BE2C (cell line): ENCODE measurements around the gene CCDC187.
"Not testable (repeated sequence)": the region's sequence is repeated elsewhere in the genome, so short reads cannot be mapped to it uniquely, and the experiment has no call there.

Source experiments
- DNase-seq: peaks from one replicate; pipeline ENCODE4 v3.0.0-alpha.2; 2020
- H3K27me3 ChIP-seq: fragments of 250-450 bp; sonication (Bioruptor Pico); 2 replicates; pipeline ENCODE4 v1.5.1; 2020; ENCODE audit warnings: mild to moderate bottlenecking
- H3K36me3 ChIP-seq: fragments of 250-450 bp; sonication (Bioruptor Pico); 2 replicates; pipeline ENCODE4 v1.5.1; 2020; ENCODE audit warnings: mild to moderate bottlenecking
- H3K4me1 ChIP-seq: fragments of 250-450 bp; sonication (Bioruptor Pico); 2 replicates; pipeline ENCODE4 v1.5.1; 2020
- H3K4me3 ChIP-seq: 2 replicates; pipeline ENCODE4 v1.5.1; 2011; ENCODE audit warnings: low read depth, low read length
- H3K9me3 ChIP-seq: fragments of 250-450 bp; sonication (Bioruptor Pico); 2 replicates; pipeline ENCODE4 v1.5.1; 2020
- TF ChIP-seq, protein P1 (sequence below): IDR thresholded peaks from 2 replicates; pipeline ENCODE4 v1.5.1; 2012; ENCODE audit warnings: mild to moderate bottlenecking, low read depth, low read length

CCDC187 gene

GRCh38 chr9:136322756-136323330 is 18.9 kb upstream of the CCDC187 start:
- H3K4me3 ChIP-seq, result no peak overlapping the region
- no peaks in the 10 kb centered on the region for H3K36me3 ChIP-seq
- H3K4me1 ChIP-seq, result peaks cover 14% of the 10 kb centered on the region
- H3K9me3 ChIP-seq, result no peaks in the 10 kb centered on the region
- no peaks in the 10 kb centered on the region for H3K27me3 ChIP-seq
- no peak for DNase-seq
- TF ChIP-seq, protein P1, sequence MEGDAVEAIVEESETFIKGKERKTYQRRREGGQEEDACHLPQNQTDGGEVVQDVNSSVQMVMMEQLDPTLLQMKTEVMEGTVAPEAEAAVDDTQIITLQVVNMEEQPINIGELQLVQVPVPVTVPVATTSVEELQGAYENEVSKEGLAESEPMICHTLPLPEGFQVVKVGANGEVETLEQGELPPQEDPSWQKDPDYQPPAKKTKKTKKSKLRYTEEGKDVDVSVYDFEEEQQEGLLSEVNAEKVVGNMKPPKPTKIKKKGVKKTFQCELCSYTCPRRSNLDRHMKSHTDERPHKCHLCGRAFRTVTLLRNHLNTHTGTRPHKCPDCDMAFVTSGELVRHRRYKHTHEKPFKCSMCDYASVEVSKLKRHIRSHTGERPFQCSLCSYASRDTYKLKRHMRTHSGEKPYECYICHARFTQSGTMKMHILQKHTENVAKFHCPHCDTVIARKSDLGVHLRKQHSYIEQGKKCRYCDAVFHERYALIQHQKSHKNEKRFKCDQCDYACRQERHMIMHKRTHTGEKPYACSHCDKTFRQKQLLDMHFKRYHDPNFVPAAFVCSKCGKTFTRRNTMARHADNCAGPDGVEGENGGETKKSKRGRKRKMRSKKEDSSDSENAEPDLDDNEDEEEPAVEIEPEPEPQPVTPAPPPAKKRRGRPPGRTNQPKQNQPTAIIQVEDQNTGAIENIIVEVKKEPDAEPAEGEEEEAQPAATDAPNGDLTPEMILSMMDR, result no peak

- no peak overlapping the region for H3K4me3 ChIP-seq
- no peaks in the 10 kb centered on the region for H3K27me3 ChIP-seq
- peaks cover 9% of the 10 kb centered on the region for H3K4me1 ChIP-seq
- DNase-seq, result no peak
- no peaks in the 10 kb centered on the region for H3K36me3 ChIP-seq
- H3K9me3 ChIP-seq, result no peaks in the 10 kb centered on the region
- TF ChIP-seq, protein P1, result no peak
These were observed 17.7 kb upstream of the CCDC187 start for GRCh38 chr9:136321561-136321960.

GRCh38 chr9:136320972-136321371 is 17.1 kb upstream of the CCDC187 start:
- not testable (repeated sequence) for H3K4me3 ChIP-seq, H3K27me3 ChIP-seq, H3K9me3 ChIP-seq, H3K4me1 ChIP-seq, DNase-seq, H3K36me3 ChIP-seq

DNA sequence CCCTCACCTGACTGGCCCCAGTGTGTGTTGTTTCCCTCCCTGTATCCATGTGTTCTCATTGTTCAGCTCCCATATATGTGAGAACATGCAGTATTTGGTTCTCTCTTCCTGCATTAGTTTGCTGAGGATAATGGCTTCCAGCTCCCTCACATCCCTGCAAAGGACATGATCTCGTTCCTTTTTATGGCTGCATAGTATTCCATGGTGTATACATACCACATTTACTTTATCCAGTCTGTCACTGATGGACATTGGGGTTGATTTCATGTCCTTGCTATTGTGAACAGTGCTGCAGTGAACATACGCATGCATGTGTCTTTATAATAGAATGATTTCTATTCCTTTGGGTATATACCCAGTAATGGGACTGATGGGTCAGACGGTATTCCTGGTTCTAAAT is 16.1 kb upstream of the CCDC187 start:
- DNase-seq, H3K36me3 ChIP-seq, H3K4me1 ChIP-seq, H3K27me3 ChIP-seq, H3K4me3 ChIP-seq, H3K9me3 ChIP-seq: not testable (repeated sequence)

GRCh38 chr9:136319244-136319643 is 15.3 kb upstream of the CCDC187 start:
- not testable (repeated sequence) for H3K4me3 ChIP-seq, H3K36me3 ChIP-seq, H3K27me3 ChIP-seq, DNase-seq, H3K4me1 ChIP-seq
- H3K9me3 ChIP-seq, result peaks cover 13% of the 10 kb centered on the region

GRCh38 chr9:136318776-136319241 is 14.9 kb upstream of the CCDC187 start:
- TF ChIP-seq, protein P1, result no peak
- Histone ChIP-seq H3K9me3 (peaks cover 13% of the 10 kb centered on the region), H3K4me1 (no peaks in the 10 kb centered on the region), H3K4me3 (no peak overlapping the region), H3K36me3 (no peaks in the 10 kb centered on the region), H3K27me3 (no peaks in the 10 kb centered on the region)
- DNase-seq, result no peak

GRCh38 chr9:136318111-136318775 is 14.3 kb upstream of the CCDC187 start:
- Histone ChIP-seq H3K9me3 (peaks cover 13% of the 10 kb centered on the region), H3K36me3 (no peaks in the 10 kb centered on the region), H3K27me3 (no peaks in the 10 kb centered on the region), H3K4me3 (no peak overlapping the region), H3K4me1 (no peaks in the 10 kb centered on the region)
- TF ChIP-seq, protein P1, result no peak
- no peak for DNase-seq

DNA sequence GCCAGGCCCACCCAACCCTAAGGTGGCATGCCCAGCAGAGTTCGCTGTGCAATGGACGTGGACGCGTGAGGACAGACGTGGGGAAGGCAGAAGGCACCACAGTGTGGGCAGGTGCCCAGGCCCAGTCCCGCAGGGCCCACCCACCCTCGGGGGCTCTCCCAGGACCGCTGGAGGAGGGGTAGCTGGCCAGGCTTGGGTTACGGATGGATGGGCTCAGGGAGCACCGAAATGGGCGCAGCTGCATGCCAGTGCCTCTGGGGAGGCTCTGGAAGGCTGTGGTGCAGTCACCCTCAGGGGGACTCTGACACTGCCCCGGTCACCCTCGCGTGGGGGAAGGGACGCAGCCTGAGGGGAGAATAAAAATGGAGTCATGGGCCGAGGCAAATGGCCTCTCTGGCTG is 13.8 kb upstream of the CCDC187 start:
- DNase-seq, result no peak
- H3K27me3 ChIP-seq, result no peaks in the 10 kb centered on the region
- H3K9me3 ChIP-seq, result peaks cover 13% of the 10 kb centered on the region
- TF ChIP-seq, protein P1, result no peak
- H3K4me1 ChIP-seq, result no peaks in the 10 kb centered on the region
- no peaks in the 10 kb centered on the region for H3K36me3 ChIP-seq
- H3K4me3 ChIP-seq, result no peak overlapping the region
